Tibial nerve (tissue), 4 donors: ENCODE results near the gene OXCT1. TPM values are rescaled to one million over a fixed set of nuclear protein-coding genes. Genes with fewer than 3 reads are reported as not detected.

Source experiments
- DNase-seq, 2 donors: peaks; one replicate each; pipeline ENCODE4 v3.0.0-alpha.2; 2019; ENCODE audit warnings: low spot score in 2 of 2
- H3K27ac ChIP-seq, 4 donors: fragments of 200-600 bp; sonication (generic) in 3 of 4; one replicate each; pipeline ENCODE4 v1.5.1; 2017 to 2019; ENCODE audit warnings: mild to moderate bottlenecking in 1 of 4
- H3K27me3 ChIP-seq, 2 donors: fragments of 200-600 bp; sonication (generic) in 1 of 2; one replicate each; pipeline versions ENCODE4 v1.5.1 to v1.6.0; 2017 to 2019
- H3K36me3 ChIP-seq, 3 donors: fragments of 200-600 bp; sonication (generic); one replicate each; pipeline ENCODE4 v1.5.1; 2018 to 2019
- H3K4me1 ChIP-seq, 4 donors: fragments of 200-600 bp; sonication (generic) in 3 of 4; one replicate each; pipeline ENCODE4 v1.5.1; 2017 to 2019
- H3K4me3 ChIP-seq, 4 donors: fragments of 200-600 bp; sonication (generic) in 3 of 4; one replicate each; pipeline ENCODE4 v1.5.1; 2017 to 2019; ENCODE audit warnings: mild to moderate bottlenecking in 1 of 4, moderate library complexity in 1 of 4
- H3K9me3 ChIP-seq, 4 donors: fragments of 200-600 bp; sonication (generic) in 3 of 4; one replicate each; pipeline ENCODE4 v1.5.1; 2017 to 2019
- CTCF ChIP-seq, 5 experiments: fragments of 200-600 bp in 3 of 5; fragments of 450-650 bp in 2 of 5; sonication (generic) in 3 of 5; IDR thresholded peaks; one replicate each; pipeline ENCODE4 v1.5.1; 2016 to 2019; ENCODE audit warnings: antibody characterized with exemption in 5 of 5, mild to moderate bottlenecking in 3 of 5, moderate library complexity in 2 of 5
- EP300 ChIP-seq, 2 donors: sonication (generic); formaldehyde crosslinking; IDR thresholded peaks; one replicate each; pipeline ENCODE4 v1.6.1; 2017; ENCODE audit warnings: antibody characterized with exemption in 2 of 2, mild to moderate bottlenecking in 1 of 2
- POLR2A ChIP-seq, 2 donors: fragments of 450-650 bp; IDR thresholded peaks; one replicate each; pipeline ENCODE4 v1.6.1; 2017; ENCODE audit warnings: antibody characterized with exemption in 2 of 2, mild to moderate bottlenecking in 2 of 2, moderate library complexity in 2 of 2
- WGBS, 2 donors: methylation state at CpG; one replicate each; pipeline ENCODE4 v1.1.5; 2018; 5-methylcytosine and 5-hydroxymethylcytosine counted together
- total RNA-seq, 4 donors: library from RNA; depleted of rRNA; stranded (reverse); fragments of >200 nt; gene quantifications; one replicate each; pipeline ENCODE4 v1.1.0, GENCODE V29; 2016

Gene OXCT1
- total RNA-seq, 4 donors from 2014 or later: 20.4 to 41.2 (median 26.0) TPM

- Histone ChIP-seq H3K27me3 (peaks cover 0 to 4% of the 10 kb centered on the region in 2 donors), H3K9me3 (no peaks in the 10 kb centered on the region), H3K27ac (no peak overlapping the region), H3K4me3 (no peak overlapping the region), H3K36me3 (no peaks in the 10 kb centered on the region), H3K4me1 (no peaks in the 10 kb centered on the region)
- TF ChIP-seq EP300 (IDR thresholded peaks at IDR 0.05) (no peak), POLR2A (IDR thresholded peaks at IDR 0.05) (no peak), CTCF (IDR thresholded peaks at IDR 0.05) (no peak)
- DNase-seq: no peak
- WGBS, 2 donors: 54 to 56% methylated on average over 2 of the region's 2 CpGs
Observed at GRCh38 chr5:41891066-41891707, 21.0 kb upstream of the OXCT1 start.

GRCh38 chr5:41885286-41885685 is 15.1 kb upstream of the OXCT1 start:
- Histone ChIP-seq H3K36me3 (no peaks in the 10 kb centered on the region), H3K27ac (no peak overlapping the region), H3K9me3 (no peaks in the 10 kb centered on the region), H3K4me1 (no peaks in the 10 kb centered on the region), H3K27me3 (no peaks in the 10 kb centered on the region), H3K4me3 (no peak overlapping the region)
- TF ChIP-seq EP300 (IDR thresholded peaks at IDR 0.05): no peak
- no peak for TF ChIP-seq POLR2A (IDR thresholded peaks at IDR 0.05)
- TF ChIP-seq CTCF (IDR thresholded peaks at IDR 0.05): no peak
- DNase-seq: no peak

GRCh38 chr5:41883936-41884335 is 13.7 kb upstream of the OXCT1 start:
- Histone ChIP-seq H3K4me1 (no peaks in the 10 kb centered on the region), H3K9me3 (no peaks in the 10 kb centered on the region), H3K4me3 (no peak overlapping the region), H3K27me3 (no peaks in the 10 kb centered on the region), H3K36me3 (no peaks in the 10 kb centered on the region), H3K27ac (no peak overlapping the region)
- DNase-seq: no peak
- 83 to 87% methylated on average over 2 of the region's 2 CpGs for WGBS, 2 donors
- no peak for TF ChIP-seq EP300 (IDR thresholded peaks at IDR 0.05)
- no peak for TF ChIP-seq CTCF (IDR thresholded peaks at IDR 0.05)
- TF ChIP-seq POLR2A (IDR thresholded peaks at IDR 0.05): no peak

GRCh38 chr5:41883243-41883642 is 13.0 kb upstream of the OXCT1 start:
- WGBS, 2 donors: 73 to 76% methylated on average over 3 of the region's 3 CpGs
- DNase-seq: no peak

GRCh38 chr5:41882765-41883164 is 12.5 kb upstream of the OXCT1 start:
- no peak overlapping the region for H3K27ac ChIP-seq
- no peaks in the 10 kb centered on the region for H3K4me1 ChIP-seq
- no peaks in the 10 kb centered on the region for H3K9me3 ChIP-seq
- no peak for TF ChIP-seq EP300 (IDR thresholded peaks at IDR 0.05)
- no peak for TF ChIP-seq CTCF (IDR thresholded peaks at IDR 0.05)
- TF ChIP-seq POLR2A (IDR thresholded peaks at IDR 0.05): no peak
- no peak overlapping the region for H3K4me3 ChIP-seq
- no peaks in the 10 kb centered on the region for H3K27me3 ChIP-seq
- WGBS, 2 donors: 79 to 82% methylated on average over 5 of the region's 5 CpGs
- no peak for DNase-seq
- no peaks in the 10 kb centered on the region for H3K36me3 ChIP-seq

More at GRCh38 chr5:41883243-41883642, 13.0 kb upstream of the OXCT1 start:
- Histone ChIP-seq H3K27me3 (no peaks in the 10 kb centered on the region), H3K4me3 (no peak overlapping the region), H3K4me1 (no peaks in the 10 kb centered on the region), H3K27ac (no peak overlapping the region), H3K36me3 (no peaks in the 10 kb centered on the region), H3K9me3 (no peaks in the 10 kb centered on the region)
- TF ChIP-seq CTCF (IDR thresholded peaks at IDR 0.05): no peak
- TF ChIP-seq EP300 (IDR thresholded peaks at IDR 0.05): no peak
- TF ChIP-seq POLR2A (IDR thresholded peaks at IDR 0.05): no peak
